Hepatic stellate cell (primary cell): Measurements from ENCODE around the gene GPT2.

Source experiments
- DNase-seq: peaks from one replicate; pipeline ENCODE4 v3.0.0; 2011; ENCODE audit warnings: low spot score

Gene GPT2

GRCh38 chr16:46898006-46898405 is 13.8 kb downstream of the GPT2 start:
- no peak for DNase-seq

GRCh38 chr16:46899443-46900143 is 15.4 kb downstream of the GPT2 start:
- DNase-seq: no peak

DNA sequence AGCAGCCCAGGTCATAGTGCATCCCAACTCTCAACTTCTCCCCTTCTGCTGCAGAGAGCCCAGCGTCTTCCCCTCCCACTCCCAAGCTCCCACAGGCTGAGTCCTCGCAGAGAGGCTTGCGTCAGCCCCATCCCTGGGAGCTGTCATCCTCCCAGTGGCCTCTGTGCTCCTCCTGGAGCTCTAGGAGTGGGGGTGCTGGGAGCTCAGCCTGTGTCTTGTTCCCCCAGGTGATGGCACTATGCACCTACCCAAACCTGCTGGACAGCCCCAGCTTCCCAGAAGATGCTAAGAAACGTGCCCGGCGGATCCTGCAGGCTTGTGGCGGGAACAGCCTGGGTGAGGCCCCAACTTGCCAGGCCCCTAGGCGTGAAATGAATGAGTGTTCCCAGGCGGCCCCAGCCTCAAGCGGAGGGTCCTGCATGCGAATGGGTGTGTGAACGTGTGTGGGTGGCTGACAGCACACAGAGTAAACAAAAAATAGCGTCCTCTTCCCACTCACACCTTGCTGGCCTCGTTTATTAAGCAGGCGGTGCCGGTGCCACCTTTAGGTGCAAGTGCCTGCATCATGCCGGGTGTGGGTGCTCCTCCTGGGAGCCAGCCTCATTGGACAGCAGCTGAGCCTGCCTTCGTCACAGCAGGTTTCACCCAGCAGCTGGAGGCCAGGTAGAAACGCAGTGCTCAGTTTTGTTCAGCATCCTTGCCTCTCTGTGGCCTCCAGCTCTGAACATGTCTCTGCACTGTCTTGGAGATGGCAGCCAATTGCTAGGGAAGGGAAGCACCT is 16.5 kb downstream of the GPT2 start:
- DNase-seq: no peak

GRCh38 chr16:46901709-46902108 is 17.5 kb downstream of the GPT2 start:
- DNase-seq: no peak

DNA sequence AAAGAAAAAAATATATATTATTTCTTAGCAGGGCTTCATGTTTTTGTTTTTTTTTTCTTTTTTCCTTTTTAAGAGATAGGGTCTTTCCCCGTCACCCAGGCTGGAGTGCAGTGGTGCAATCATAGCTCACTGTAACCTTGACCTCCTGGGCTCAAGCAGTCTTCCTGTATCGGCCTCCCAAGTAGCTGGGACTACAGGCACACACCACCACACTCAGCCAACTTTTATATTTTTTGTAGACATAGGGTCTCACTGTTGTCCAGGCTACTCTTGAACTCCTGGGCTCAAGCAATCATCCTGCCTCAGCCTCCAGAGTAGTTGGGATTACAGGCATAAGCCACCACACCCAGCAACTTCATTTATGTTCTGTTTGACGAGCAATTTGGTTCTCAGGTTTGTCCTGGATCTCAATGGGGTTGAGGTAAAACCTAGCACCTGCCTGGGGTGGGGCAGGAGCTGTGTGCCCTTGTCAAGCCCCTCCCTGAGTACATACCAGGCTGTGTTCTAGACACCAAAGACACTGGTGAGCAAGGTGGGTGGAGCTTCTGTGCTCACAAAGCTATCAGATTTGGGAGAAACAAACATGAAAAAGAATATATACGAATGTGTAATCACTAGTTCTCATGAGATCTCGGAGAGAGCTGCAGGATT is 19.2 kb downstream of the GPT2 start:
- no peak for DNase-seq

DNA sequence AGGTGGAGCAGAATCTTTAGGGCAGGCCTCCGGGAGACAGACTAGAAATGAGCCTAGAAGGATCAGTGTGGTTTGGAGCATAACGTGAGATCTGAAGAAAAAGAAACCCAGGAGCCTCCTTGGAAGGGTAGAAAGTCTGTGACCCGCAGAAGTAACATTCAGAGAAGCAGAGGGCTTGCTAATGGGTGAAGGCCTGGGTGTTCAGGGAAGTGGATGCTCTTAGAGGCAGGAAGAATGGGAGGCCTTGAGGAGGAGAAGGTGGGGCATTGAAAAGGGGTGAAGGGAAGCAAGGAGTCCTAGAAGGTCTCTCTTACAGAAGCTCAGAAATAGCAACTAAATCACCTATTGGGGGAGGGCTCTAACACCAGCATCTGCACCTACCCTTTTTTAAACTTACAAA is 20.3 kb downstream of the GPT2 start:
- DNase-seq: no peak

- DNase-seq: no peak
These were observed 22.3 kb downstream of the GPT2 start for GRCh38 chr16:46906360-46907060.

- DNase-seq: no peak
These were observed 23.1 kb downstream of the GPT2 start for GRCh38 chr16:46907061-46907774.

DNA sequence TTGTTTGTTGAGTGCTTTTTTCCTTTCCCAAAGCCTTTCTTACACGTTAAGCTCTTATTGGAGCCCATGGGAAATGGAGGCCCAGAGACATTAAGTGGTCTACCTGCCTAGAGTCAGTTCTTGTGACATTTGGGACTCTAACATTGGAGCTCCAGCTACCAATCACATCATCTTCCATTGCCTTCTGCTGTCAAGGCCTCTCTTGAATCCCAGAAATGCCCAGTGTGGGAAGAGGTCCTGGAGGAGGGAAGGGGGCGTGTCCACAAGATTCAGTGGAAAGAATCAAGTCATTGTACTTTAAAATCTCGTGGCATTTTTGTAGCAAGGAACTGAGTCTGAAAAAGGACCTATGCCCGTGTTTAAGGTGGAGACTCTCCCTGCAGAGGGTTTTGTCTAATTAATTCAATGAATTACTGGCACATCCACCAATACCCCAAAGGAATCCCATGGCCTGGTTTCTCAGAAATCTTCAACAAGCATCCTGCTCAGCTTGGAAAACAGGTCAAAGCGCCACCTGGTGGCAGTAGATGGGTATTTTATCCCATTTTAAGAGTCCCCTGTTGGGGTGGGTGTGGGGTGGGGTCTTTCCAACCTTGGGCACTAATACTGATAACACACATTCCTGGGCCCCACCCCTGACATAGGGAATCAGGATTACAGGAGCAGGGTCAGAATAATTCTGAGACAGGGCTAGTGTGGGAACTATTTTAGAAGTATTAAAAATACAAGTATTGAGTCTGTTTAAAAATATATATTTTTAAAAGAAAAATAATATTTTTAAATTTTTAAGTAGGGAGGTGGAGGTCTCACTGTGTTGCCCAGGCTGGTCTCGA is 24.6 kb downstream of the GPT2 start:
- peak; percentile 75 for DNase-seq

- DNase-seq: no peak
These were observed 26.9 kb downstream of the GPT2 start for GRCh38 chr16:46911038-46911437.

DNA sequence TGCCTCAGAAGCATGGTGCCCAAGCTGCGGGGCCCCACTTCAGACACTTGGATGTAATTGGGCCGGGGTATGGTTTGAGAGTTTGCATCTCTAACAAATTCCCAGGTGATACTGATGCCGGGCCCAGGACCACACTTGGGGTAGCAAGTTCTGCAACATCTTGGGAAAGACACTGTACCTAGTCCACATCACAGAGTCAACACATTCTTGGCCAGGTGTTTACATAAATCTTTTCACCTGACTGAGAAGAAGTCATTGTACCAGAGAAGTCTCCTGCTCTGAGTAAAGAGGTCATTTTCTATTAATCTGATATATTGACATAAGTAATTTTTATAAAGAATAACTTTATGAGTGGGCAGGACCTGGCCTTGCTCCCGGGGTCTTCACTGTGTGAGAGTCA is 27.5 kb downstream of the GPT2 start:
- DNase-seq: no peak

GRCh38 chr16:46914556-46915201 is 30.5 kb downstream of the GPT2 start:
- DNase-seq: no peak

GRCh38 chr16:46915483-46916025 is 31.4 kb downstream of the GPT2 start:
- no peak for DNase-seq

DNA sequence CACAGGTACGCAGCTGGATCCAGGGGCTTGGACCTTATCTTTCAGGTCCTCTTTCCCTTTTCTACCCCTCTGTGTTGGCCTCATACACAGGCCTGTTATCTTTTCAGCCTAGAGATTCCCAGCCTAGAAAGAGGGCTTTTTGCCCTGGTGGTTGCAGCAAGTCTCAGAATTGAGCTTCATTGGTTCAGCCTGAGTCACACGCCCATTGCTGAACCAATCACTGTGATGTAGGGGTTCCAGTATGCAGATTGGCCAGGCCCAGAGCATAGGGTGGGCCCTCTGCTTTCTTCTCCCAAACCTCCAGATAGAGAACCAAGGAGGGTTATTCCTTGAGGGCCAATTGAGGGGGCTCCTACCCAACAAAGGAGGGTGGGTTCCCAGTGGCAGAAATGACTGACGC is 32.8 kb downstream of the GPT2 start:
- DNase-seq: peak; percentile 41

GRCh38 chr16:46918400-46918799 is 34.2 kb downstream of the GPT2 start:
- DNase-seq: no peak

DNA sequence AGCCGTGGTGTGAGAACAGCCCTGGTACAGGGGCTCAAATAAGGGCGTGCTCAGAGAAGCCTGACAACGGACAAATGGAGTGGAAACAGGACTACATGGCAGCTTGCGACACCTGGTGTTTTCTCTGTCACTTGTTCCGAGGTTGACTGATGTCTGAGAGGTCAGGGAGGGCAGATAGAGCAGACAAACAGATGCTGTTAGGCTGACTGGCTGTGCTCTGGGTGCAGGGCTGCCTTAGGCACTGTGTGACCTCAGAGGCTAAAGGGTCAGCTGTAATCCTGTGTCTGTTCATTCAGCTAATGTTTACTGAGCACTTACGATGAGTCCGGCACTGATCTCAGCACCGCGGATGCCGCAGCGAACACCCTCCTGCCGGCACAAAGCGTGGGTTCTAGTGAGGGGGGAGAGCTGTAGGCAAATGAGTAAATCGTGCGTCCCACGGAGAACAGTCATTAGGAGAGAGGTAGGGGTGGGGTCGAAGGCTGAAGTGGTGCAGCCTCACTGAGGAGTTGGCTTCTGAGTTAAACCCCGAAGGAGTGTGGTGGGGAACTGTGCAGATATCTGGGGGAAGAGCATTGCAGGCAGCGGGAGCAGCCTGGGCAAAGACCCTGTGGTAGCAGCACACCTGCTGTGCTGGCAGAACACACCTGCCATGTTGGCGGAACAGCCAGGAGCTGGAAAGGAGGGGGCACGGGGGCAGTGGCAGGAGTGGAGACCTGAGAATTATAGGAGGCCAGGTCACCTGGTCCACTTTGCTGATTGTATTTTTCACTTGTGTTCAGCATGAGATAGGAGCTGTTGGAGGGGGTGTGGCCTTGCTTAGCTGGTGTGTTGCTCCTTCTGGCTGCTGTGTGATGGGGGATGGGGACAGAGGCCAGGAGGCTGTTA is 35.0 kb downstream of the GPT2 start:
- no peak for DNase-seq

DNA sequence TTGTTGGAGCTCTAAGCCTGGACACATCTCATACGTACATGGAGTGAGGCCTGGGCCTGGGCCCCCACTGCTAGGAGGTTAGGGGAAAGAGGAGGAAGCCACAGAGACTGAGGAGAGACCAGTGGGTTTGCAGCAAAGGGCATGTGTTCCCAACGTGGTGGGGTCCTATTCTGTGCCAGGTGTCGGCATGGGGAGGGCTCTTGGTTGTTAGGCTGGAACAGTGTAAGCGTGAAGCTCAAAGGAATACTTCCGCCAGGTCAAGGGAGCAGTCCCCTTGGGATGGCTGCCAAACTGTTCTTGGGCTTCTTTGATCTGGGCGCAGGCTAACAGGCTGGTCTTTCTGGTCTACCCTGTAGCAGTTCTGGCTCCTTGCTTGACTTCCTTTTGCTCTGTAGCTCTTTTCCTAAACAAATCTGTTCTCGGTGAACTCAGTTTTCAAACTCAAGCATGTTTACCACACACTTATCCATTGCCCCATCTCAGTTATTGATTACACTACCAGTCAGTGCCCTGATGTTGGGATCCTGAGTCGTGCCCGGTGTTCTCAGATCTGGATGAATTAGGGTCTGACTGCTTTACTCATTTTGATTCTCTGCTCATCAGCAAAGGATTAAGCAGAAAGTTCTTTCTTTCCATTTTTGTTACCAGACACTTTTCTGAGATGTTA is 36.4 kb downstream of the GPT2 start:
- DNase-seq: no peak

DNA sequence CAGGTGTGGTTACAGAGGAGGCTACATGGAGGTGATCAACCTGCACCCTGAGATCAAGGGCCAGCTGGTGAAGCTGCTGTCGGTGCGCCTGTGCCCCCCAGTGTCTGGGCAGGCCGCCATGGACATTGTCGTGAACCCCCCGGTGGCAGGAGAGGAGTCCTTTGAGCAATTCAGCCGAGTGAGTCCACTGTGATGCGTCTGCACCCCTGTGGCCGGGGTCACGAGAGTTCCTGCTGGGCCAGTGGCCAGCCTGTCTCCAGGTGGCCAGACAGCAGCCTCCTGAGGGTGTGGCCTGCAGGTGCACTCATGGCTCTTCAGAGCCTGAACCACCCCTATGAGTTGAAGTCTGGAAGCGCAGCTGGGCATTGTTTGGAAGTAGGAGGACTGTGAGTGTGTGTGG is 38.1 kb downstream of the GPT2 start:
- DNase-seq: no peak
